Heart right ventricle (tissue), 16 donors: ENCODE measurements around the gene RAMP1. TPM values are rescaled to one million over a fixed set of nuclear protein-coding genes. Genes with fewer than 3 reads are reported as not detected.

Source experiments
- ATAC-seq, 8 donors: fragments of 200-7000 bp; cut with Tn5 transposase; one replicate each; pipeline ENCODE4 v1.9.1; 2020; ENCODE audit warnings: mild to moderate bottlenecking in 8 of 8, moderate library complexity in 8 of 8, moderate number of reproducible peaks in 1 of 8
- DNase-seq, 2 donors: peaks; one replicate each; pipeline ENCODE4 v3.0.0-alpha.2; 2020
- H3K27ac ChIP-seq, 10 donors: fragments of 200-600 bp; sonication (generic) in 2 of 10; one replicate each; pipeline versions ENCODE4 v1.5.0 to v1.8.0; 2020 to 2022; ENCODE audit warnings: mild to moderate bottlenecking in 3 of 10
- H3K27me3 ChIP-seq, 7 donors: fragments of 200-600 bp; one replicate each; pipeline ENCODE4 v1.8.0; 2021 to 2022; ENCODE audit warnings: mild to moderate bottlenecking in 2 of 7
- H3K36me3 ChIP-seq, 9 donors: fragments of 200-600 bp; sonication (generic) in 1 of 9; one replicate each; pipeline versions ENCODE4 v1.5.0 to v1.8.0; 2020 to 2022; ENCODE audit warnings: mild to moderate bottlenecking in 2 of 9
- H3K4me1 ChIP-seq, 9 donors: fragments of 200-600 bp; sonication (generic) in 1 of 9; one replicate each; pipeline versions ENCODE4 v1.5.0 to v1.8.0; 2020 to 2022; ENCODE audit warnings: mild to moderate bottlenecking in 4 of 9
- H3K4me3 ChIP-seq, 10 donors: fragments of 200-600 bp; sonication (generic) in 2 of 10; one replicate each; pipeline versions ENCODE4 v1.5.0 to v1.8.0; 2020 to 2022; ENCODE audit warnings: mild to moderate bottlenecking in 7 of 10, moderate library complexity in 2 of 10
- H3K9me3 ChIP-seq, 11 donors: fragments of 200-600 bp in 10 of 11; sonication (generic) in 2 of 11; one replicate each; pipeline versions ENCODE4 v1.5.0 to v1.8.0; 2013 to 2022; ENCODE audit warnings: mild to moderate bottlenecking in 2 of 11, control low read depth in 1 of 11, moderate library complexity in 1 of 11
- WGBS, 2 donors: extraction: QIAGEN DNeasy Blood & Tissue Kit; methylation state at CpG; one replicate each; pipeline ENCODE4 v1.1.7; 2013; ENCODE audit warnings: inconsistent platforms in 1 of 2; 5-methylcytosine and 5-hydroxymethylcytosine counted together
- intact Hi-C, 10 donors: fragments of 100-400 bp; cut with DNase I; formaldehyde crosslinking; loops; one replicate each; pipeline versions ENCODE4 v1.11.1 to v1.14.2; 2022
- polyA plus RNA-seq, 2 donors: library from polyadenylated mRNA; stranded (reverse); fragments of 200-250 nt; gene quantifications; one replicate each; pipeline ENCODE4 v1.2.3, GENCODE V29; 2013
- total RNA-seq, 10 donors: library from RNA; stranded (reverse); fragmentation: NEBNext Ultra II Directional in 3 of 10; extraction: Animal tissue kit (Norgen Biotek cat#: 25700) in 3 of 10; gene quantifications; one replicate each; pipeline versions ENCODE4 v1.2.1 to v1.2.4, GENCODE V29; 2021 to 2023
- TF ChIP-seq, protein P1 (sequence below), 9 donors: fragments of 200-600 bp; sonication (generic) in 2 of 9; IDR thresholded peaks; one replicate each; pipeline versions ENCODE4 v1.5.0 to v1.8.0; 2021 to 2022; ENCODE audit warnings: antibody characterized with exemption in 9 of 9, mild to moderate bottlenecking in 5 of 9, moderate library complexity in 1 of 9
- donor health status: Arrhythmogenic right ventricular cardiomyopathy.
- donor health status: ischemic (EF 13 %, LVEDD 7.1; RV severe dilation, severe dysfunction).
- donor health status: healthy with polysubstance abuse.
- donor health status: DM: no; HTN: yes; CAD: no.
- donor health status: DM: no; HTN: no; CAD: no.
- donor health status: ischemic (EF 25% LVEDD 6.9; RV normal size, moderate dysfunction).
- donor health status: ischemic (EF 25% LVEDD 5.7; RV mildly dilated, moderate dysfunction).
- donor health status: healthy.
- donor health status: DM: yes; HTN: yes; CAD: no.
- donor health status: Ischemic cardiomyopathy.
- donor health status: ischemic (EF 35%, LVEDD 5.7; RV mildly dilated, moderate dysfunction).
- donor health status: nonischemic (EF 11% LVEDD 7.7; RV severe dilation, severe dysfunction).
- donor health status: DM: yes; HTN: yes; CAD: no.
- donor health status: PGD.
- donor health status: ischemic (EF 29% LVEDD 5.4; RV normal size, mild dysfunction).
- donor health status: nonischemic (EF 23%, LVEDD 6.1; RV moderate dilation, normal function).

RAMP1 gene
- total and polyA plus RNA-seq, 12 donors: 52.7 to 1,549 (median 178) TPM

DNA sequence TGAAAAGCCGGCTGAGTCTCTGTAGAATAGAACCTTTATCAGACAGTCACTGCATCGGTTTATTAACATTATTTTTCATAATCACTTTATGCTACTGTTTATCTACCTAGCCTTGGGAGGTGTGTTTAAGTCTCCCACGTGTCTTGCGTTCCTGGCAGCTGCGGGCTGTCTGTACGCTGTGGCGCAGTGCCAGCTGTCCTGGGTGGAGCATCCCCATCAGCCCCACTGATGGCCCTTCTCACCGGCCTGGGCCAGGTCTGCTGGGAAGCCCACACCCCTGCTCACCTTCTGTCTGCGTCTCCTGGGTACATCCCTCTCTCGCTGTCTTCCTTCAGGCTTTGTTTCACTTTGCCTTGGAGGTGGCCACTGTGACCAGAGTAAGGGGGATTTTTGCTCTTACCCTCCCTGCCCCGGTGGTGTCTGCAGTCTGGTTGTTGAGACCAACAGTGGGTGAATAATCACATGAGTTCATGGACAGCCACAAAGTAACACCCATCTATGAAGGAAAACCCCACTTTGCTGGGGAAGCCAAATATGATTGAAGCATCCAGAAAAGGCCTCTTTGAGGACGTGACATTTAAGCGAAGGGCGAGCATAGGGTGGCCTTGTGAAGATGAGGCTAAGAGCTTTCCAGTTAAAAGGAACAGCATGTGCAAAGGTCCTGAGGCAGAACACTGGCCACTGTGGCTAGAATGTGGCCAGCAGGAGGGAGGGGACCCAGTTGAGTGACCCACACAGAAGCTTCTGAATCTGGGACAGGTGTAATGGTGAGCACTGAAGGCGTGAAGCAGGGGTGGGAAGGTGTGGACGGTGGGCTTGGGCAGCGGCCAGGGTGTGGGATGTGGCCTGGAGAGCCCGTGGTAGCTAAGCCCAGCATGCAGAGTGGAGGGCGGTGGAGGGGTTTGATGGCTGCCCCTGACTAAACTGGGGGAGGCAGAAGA, 41.7 kb downstream of the RAMP1 start:
- Histone ChIP-seq H3K27ac (peak overlapping the region in 7 of 10 donors; percentile 42 to 97 (median 89)), H3K4me3 (no peak overlapping the region), H3K36me3 (no peaks in the 10 kb centered on the region), H3K27me3 (no peaks in the 10 kb centered on the region), H3K4me1 (peaks cover 14 to 62% (median 51%) of the 10 kb centered on the region in 9 donors), H3K9me3 (peaks cover 0 to under 1% (median 0%) of the 10 kb centered on the region in 11 donors)
- TF ChIP-seq, protein P1, sequence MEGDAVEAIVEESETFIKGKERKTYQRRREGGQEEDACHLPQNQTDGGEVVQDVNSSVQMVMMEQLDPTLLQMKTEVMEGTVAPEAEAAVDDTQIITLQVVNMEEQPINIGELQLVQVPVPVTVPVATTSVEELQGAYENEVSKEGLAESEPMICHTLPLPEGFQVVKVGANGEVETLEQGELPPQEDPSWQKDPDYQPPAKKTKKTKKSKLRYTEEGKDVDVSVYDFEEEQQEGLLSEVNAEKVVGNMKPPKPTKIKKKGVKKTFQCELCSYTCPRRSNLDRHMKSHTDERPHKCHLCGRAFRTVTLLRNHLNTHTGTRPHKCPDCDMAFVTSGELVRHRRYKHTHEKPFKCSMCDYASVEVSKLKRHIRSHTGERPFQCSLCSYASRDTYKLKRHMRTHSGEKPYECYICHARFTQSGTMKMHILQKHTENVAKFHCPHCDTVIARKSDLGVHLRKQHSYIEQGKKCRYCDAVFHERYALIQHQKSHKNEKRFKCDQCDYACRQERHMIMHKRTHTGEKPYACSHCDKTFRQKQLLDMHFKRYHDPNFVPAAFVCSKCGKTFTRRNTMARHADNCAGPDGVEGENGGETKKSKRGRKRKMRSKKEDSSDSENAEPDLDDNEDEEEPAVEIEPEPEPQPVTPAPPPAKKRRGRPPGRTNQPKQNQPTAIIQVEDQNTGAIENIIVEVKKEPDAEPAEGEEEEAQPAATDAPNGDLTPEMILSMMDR (IDR thresholded peaks at IDR 0.05): no peak
- no peak for DNase-seq
- intact Hi-C loops: no loop called here
- no peak for ATAC-seq
- WGBS, 2 donors: 76 to 80% methylated on average over 19 of the region's 19 CpGs

DNA sequence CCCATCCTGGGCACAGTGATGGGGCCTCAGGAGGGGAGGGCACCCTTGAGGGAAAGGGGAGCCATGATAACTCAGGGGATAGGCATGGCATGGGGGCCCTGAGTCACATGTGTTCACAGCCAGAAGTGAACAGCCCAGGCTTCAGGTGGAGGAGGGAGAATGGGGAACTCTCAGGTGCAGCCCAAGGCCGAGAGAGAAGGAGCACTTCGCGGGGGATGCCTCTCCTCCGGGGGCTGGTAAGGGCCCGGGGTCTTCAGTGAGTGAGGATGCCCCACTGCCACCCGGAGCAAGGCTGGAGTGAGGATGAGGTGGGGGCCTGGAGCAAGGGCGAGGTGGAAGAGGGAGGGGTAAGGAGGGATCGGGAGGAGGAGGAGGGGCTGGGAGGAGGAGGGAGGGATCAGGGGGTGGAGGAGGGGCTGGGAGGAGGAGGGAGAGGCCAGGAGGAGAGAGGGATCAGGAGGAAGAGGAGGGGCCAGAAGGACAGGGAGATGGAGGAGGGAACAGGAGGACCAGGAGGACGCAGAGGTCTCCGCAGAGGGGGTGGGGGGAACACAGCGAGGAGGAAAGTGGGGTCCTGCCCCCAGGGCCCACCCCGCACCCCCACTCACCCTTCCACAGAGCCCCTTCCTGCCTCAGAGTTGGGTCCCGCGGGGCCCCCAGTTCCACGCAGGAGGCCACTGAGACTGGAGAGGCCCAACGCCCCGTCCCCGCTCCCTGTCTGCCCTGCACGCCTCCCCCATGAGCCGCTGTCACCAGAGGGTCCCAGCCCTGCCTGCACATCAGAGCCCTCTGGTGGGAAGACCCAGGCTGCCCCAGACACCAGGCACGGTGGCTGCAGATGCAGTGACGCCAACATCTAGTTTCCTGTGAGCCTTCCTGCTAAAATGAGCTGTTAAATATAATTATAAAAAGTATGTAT, 42.8 kb downstream of the RAMP1 start:
- H3K27me3 ChIP-seq: no peaks in the 10 kb centered on the region
- TF ChIP-seq, protein P1 (IDR thresholded peaks at IDR 0.05): peak in 1 of 9 donors; percentile 7
- peaks cover 0 to 11% (median 2%) of the 10 kb centered on the region in 11 donors for H3K9me3 ChIP-seq
- H3K36me3 ChIP-seq: no peaks in the 10 kb centered on the region
- H3K4me1 ChIP-seq: peaks cover 14 to 53% (median 41%) of the 10 kb centered on the region in 9 donors
- no peak for ATAC-seq
- no peak overlapping the region for H3K4me3 ChIP-seq
- peak overlapping the region in 8 of 10 donors; percentile 13 to 97 (median 92) for H3K27ac ChIP-seq
- no peak for DNase-seq
- WGBS, 2 donors: 76% methylated on average over 19 to 22 of the region's 22 CpGs
- intact Hi-C loops: no loop called here

DNA sequence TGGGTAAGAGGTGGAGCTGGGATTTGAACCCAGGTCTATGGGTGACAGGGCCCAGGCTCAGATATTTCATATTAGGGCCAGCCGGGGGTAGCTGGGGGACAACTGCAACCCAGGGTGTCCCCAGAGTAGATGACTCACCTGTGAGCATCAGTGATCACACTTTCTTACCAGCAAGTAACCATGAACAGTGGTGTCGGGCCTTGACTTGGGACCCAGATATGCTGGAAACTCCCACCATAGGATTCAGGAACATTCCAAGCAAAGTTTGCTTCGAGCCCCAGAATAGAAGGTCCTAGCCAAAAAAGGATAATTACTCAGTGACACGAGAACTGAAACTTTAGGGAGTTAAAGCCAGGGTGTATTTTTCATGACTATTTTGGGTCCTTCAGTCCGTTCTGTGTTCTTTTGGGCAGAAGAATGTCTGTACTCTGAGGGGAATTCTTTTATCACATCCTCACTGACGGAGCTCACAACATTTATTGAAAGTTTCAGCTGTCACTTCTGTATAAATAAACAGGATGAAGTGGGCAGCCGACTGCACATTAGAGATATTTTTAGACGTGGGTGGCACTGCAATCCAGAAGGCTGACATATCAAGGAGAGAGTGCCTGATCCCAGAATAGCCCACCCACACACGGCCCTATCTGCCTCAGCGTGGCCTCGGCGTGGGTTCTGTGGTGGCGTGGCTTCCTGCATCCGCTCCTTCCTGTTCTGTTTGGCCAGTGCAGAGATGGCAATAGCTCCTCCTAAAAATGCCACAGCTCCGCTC, 45.6 kb downstream of the RAMP1 start:
- TF ChIP-seq, protein P1 (IDR thresholded peaks at IDR 0.05): peak in 1 of 9 donors; percentile 4
- Histone ChIP-seq H3K36me3 (no peaks in the 10 kb centered on the region), H3K27me3 (no peaks in the 10 kb centered on the region), H3K9me3 (peaks cover 0 to 20% (median 3%) of the 10 kb centered on the region in 11 donors), H3K4me3 (no peak overlapping the region), H3K4me1 (peaks cover 5 to 24% (median 17%) of the 10 kb centered on the region in 9 donors), H3K27ac (peak overlapping the region; percentile 70 to 94 (median 92))
- intact Hi-C loops: no loop called here
- WGBS, 2 donors: 7 to 17% methylated on average over 15 of the region's 15 CpGs
- peak; percentile 64 to 74 for DNase-seq
- peak; percentile 80 to 93 (median 90) for ATAC-seq
